HepG2 (cell line): ENCODE results near the gene S100A6. TPM values are rescaled to one million over a fixed set of nuclear protein-coding genes. Genes with fewer than 3 reads are reported as not detected.
A peak's percentile ranks its signal among the peaks of the same experiment; 100 is the strongest.

Experiments
- AGO2 ChIP-seq: fragments of 200-400 bp; formaldehyde crosslinking; optimal IDR thresholded peaks from 2 replicates; pipeline ENCODE3; 2017; ENCODE audit warnings: mild to moderate bottlenecking, low read depth, low read length, moderate library complexity
- ELF4 ChIP-seq: sonication (generic); formaldehyde crosslinking; IDR thresholded peaks from 2 replicates; pipeline ENCODE4 v1.5.0; 2020; ENCODE audit warnings: missing genetic modification reagents, mild to moderate bottlenecking, moderate library complexity, borderline replicate concordance
- FOXA1 ChIP-seq, 2 experiments: fragments of 450-650 bp in 1 of 2; sonication (generic) in 1 of 2; formaldehyde crosslinking in 1 of 2; IDR thresholded peaks; 2 replicates each; pipeline versions ENCODE4 v1.4.0 to v1.6.1; 2016 to 2020; ENCODE audit warnings: missing genetic modification reagents in 1 of 2
- NFIB ChIP-seq: sonication (generic); formaldehyde crosslinking; IDR thresholded peaks from 2 replicates; pipeline ENCODE4 v1.9.0; 2021; ENCODE audit warnings: missing genetic modification reagents, mild to moderate bottlenecking, borderline replicate concordance
- NRL ChIP-seq: sonication (generic); formaldehyde crosslinking; IDR thresholded peaks from 2 replicates; pipeline ENCODE4 v1.5.0; 2020; ENCODE audit warnings: missing genetic modification reagents, mild to moderate bottlenecking, moderate library complexity, borderline replicate concordance
- PTBP1 ChIP-seq: fragments of 200-400 bp; formaldehyde crosslinking; IDR thresholded peaks from 2 replicates; pipeline ENCODE4 v1.6.1; 2018; ENCODE audit warnings: low read length, low read depth; ENCODE audit not compliant: poor library complexity, severe bottlenecking
- RBFOX2 ChIP-seq: fragments of 200-400 bp; formaldehyde crosslinking; IDR thresholded peaks from 2 replicates; pipeline ENCODE4 v1.6.1; 2017; ENCODE audit warnings: low read depth, mild to moderate bottlenecking, low read length
- SOX13 ChIP-seq, 3 experiments: fragments of 450-650 bp in 1 of 3; sonication (generic) in 1 of 3; formaldehyde crosslinking in 1 of 3; IDR thresholded peaks in 2 of 3; conservative IDR thresholded peaks in 1 of 3; 2 replicates each; pipeline versions ENCODE4 v1.5.0 to v1.6.1; 2016 to 2020; ENCODE audit warnings: antibody characterized with exemption in 1 of 3, mild to moderate bottlenecking in 1 of 3, missing compliant biosample characterization in 1 of 3, missing genetic modification reagents in 1 of 3, moderate library complexity in 1 of 3
- TBP ChIP-seq: sonication (generic); formaldehyde crosslinking; IDR thresholded peaks from 2 replicates; pipeline ENCODE4 v1.5.0; 2020; ENCODE audit warnings: missing genetic modification reagents
- YEATS4 ChIP-seq: sonication (generic); formaldehyde crosslinking; IDR thresholded peaks from 2 replicates; pipeline ENCODE4 v1.4.0; 2020; ENCODE audit warnings: missing genetic modification reagents, borderline replicate concordance
- ZNF180 ChIP-seq: sonication (generic); formaldehyde crosslinking; IDR thresholded peaks from 2 replicates; pipeline ENCODE4 v1.4.0; 2020; ENCODE audit warnings: low read depth, missing genetic modification reagents, borderline replicate concordance
- ZNF232 ChIP-seq: sonication (generic); formaldehyde crosslinking; IDR thresholded peaks from 2 replicates; pipeline ENCODE4 v1.4.0; 2020; ENCODE audit warnings: missing genetic modification reagents, borderline replicate concordance
- ZNF335 ChIP-seq: sonication (generic); formaldehyde crosslinking; IDR thresholded peaks from 2 replicates; pipeline ENCODE4 v1.4.0; 2020; ENCODE audit warnings: missing genetic modification reagents
- polyA plus RNA-seq, 8 experiments: library from polyadenylated mRNA; depleted of rRNA in 3 of 8; stranded (reverse) in 7 of 8; unstranded in 1 of 8; fragments of >200 nt; fragmentation: Illumina TruSeq in 4 of 8; extraction: Trizol in 4 of 8; gene quantifications; 2 replicates each; pipeline versions ENCODE4 v1.2.1 to v1.2.3, GENCODE V29; 2011 to 2016; ENCODE audit warnings: low read depth in 4 of 8, missing spikeins in 1 of 8, mixed read lengths in 1 of 8; ENCODE audit not compliant: insufficient read depth in 1 of 8
- total RNA-seq, 5 experiments: library from RNA; depleted of rRNA; stranded (reverse); fragments of >200 nt; fragmentation: Illumina TruSeq; extraction: Trizol; gene quantifications; 2 replicates each; pipeline ENCODE4 v1.2.3, GENCODE V29; 2016; ENCODE audit warnings: low read depth in 1 of 5
- TF ChIP-seq, protein P1 (sequence below): sonication (generic); formaldehyde crosslinking; IDR thresholded peaks from 2 replicates; pipeline ENCODE4 v1.4.0; 2020; ENCODE audit warnings: missing genetic modification reagents
- TF ChIP-seq, protein P2 (sequence below): IDR thresholded peaks from 2 replicates; pipeline ENCODE4 v1.6.1; 2016; ENCODE audit warnings: missing genetic modification reagents, missing compliant biosample characterization
- TF ChIP-seq, protein P3 (sequence below): IDR thresholded peaks from 2 replicates; pipeline ENCODE4 v1.6.1; 2018; ENCODE audit warnings: missing genetic modification reagents, mild to moderate bottlenecking, missing compliant biosample characterization
- TF ChIP-seq, protein P4 (sequence below): sonication (generic); formaldehyde crosslinking; IDR thresholded peaks from 2 replicates; pipeline ENCODE4 v1.4.0; 2020; ENCODE audit warnings: missing genetic modification reagents, borderline replicate concordance
- TF ChIP-seq, protein P5 (sequence below): sonication (generic); formaldehyde crosslinking; IDR thresholded peaks from 2 replicates; pipeline ENCODE4 v1.5.0; 2020; ENCODE audit warnings: missing genetic modification reagents

The S100A6 gene
- total and polyA plus RNA-seq, 2 of the 13 experiments (the other 11 are each of a cell fraction or from before 2014, with no cell fraction given): 72.9 to 85.0 TPM

DNA sequence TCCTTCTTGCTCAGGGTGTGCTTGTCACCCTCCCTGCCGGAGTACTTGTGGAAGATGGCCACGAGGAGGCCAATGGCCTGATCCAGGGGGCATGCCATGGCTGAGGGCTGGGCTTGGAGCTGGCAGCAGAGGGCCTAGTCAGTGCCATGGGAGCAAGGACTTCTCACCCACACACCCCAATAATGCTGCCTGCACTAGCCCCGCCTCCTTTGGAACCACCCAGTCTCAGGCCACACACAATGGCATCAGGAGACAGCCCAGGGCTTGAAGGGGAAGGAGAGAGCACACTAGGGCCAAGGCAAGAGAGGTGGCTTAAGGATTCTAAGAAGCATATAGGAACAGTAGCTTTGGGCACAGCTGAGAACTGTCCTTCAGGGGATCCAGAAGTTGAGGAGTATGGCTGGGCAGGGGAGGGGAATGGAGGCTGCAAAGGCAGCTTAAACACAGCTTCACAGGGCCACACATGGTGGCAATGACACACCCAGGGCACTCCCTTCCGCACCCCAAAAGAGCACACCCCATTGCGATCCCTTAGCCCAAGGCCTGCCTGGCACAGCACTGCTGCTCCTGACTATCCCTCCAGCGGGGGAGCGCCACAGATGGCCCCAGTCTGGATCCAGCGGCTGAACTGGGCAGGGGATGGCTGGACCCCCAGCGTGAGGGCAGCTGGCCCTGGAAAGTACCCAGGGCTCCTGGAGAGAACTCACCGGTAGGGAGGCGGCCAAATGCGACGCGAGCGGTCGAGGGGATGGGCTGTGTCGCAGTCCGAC, at the start of gene S100A6 (continued):
- TF ChIP-seq, protein P1, sequence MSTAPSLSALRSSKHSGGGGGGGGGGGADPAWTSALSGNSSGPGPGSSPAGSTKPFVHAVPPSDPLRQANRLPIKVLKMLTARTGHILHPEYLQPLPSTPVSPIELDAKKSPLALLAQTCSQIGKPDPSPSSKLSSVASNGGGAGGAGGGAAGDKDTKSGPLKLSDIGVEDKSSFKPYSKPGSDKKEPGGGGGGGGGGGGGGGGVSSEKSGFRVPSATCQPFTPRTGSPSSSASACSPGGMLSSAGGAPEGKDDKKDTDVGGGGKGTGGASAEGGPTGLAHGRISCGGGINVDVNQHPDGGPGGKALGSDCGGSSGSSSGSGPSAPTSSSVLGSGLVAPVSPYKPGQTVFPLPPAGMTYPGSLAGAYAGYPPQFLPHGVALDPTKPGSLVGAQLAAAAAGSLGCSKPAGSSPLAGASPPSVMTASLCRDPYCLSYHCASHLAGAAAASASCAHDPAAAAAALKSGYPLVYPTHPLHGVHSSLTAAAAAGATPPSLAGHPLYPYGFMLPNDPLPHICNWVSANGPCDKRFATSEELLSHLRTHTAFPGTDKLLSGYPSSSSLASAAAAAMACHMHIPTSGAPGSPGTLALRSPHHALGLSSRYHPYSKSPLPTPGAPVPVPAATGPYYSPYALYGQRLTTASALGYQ (CRISPR knock-in tag): no peak
- no peak for TF ChIP-seq NFIB (CRISPR knock-in tag)
- TF ChIP-seq AGO2: peak; percentile 10
- TF ChIP-seq PTBP1: no peak
- TF ChIP-seq TBP (CRISPR knock-in tag): no peak
- 0 out of 2 replicates have a peak, but pooled peaks have one; percentile 21 for TF ChIP-seq NRL (CRISPR knock-in tag)
- no peak for TF ChIP-seq YEATS4
- TF ChIP-seq, protein P2, sequence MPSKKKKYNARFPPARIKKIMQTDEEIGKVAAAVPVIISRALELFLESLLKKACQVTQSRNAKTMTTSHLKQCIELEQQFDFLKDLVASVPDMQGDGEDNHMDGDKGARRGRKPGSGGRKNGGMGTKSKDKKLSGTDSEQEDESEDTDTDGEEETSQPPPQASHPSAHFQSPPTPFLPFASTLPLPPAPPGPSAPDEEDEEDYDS (CRISPR knock-in tag): no peak
- TF ChIP-seq, protein P3, sequence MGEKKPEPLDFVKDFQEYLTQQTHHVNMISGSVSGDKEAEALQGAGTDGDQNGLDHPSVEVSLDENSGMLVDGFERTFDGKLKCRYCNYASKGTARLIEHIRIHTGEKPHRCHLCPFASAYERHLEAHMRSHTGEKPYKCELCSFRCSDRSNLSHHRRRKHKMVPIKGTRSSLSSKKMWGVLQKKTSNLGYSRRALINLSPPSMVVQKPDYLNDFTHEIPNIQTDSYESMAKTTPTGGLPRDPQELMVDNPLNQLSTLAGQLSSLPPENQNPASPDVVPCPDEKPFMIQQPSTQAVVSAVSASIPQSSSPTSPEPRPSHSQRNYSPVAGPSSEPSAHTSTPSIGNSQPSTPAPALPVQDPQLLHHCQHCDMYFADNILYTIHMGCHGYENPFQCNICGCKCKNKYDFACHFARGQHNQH (CRISPR knock-in tag): no peak
- TF ChIP-seq FOXA1 (IDR thresholded peaks at IDR 0.05): no peak
- no peak for TF ChIP-seq FOXA1 (CRISPR knock-in tag; IDR thresholded peaks at IDR 0.05)
- TF ChIP-seq, protein P4, sequence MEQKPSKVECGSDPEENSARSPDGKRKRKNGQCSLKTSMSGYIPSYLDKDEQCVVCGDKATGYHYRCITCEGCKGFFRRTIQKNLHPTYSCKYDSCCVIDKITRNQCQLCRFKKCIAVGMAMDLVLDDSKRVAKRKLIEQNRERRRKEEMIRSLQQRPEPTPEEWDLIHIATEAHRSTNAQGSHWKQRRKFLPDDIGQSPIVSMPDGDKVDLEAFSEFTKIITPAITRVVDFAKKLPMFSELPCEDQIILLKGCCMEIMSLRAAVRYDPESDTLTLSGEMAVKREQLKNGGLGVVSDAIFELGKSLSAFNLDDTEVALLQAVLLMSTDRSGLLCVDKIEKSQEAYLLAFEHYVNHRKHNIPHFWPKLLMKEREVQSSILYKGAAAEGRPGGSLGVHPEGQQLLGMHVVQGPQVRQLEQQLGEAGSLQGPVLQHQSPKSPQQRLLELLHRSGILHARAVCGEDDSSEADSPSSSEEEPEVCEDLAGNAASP (CRISPR knock-in tag): no peak
- TF ChIP-seq ZNF232 (CRISPR knock-in tag): no peak
- TF ChIP-seq, protein P5, sequence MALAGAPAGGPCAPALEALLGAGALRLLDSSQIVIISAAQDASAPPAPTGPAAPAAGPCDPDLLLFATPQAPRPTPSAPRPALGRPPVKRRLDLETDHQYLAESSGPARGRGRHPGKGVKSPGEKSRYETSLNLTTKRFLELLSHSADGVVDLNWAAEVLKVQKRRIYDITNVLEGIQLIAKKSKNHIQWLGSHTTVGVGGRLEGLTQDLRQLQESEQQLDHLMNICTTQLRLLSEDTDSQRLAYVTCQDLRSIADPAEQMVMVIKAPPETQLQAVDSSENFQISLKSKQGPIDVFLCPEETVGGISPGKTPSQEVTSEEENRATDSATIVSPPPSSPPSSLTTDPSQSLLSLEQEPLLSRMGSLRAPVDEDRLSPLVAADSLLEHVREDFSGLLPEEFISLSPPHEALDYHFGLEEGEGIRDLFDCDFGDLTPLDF: no peak
- TF ChIP-seq ZNF335 (CRISPR knock-in tag): no peak
- peak; percentile 73 for TF ChIP-seq RBFOX2
- TF ChIP-seq ZNF180: no peak
- TF ChIP-seq ELF4 (CRISPR knock-in tag): no peak
- TF ChIP-seq SOX13 (IDR thresholded peaks at IDR 0.05): no peak
- no peak for TF ChIP-seq SOX13 (CRISPR knock-in tag; conservative IDR thresholded peaks at IDR 0.05 in 1 of 2, IDR thresholded peaks at IDR 0.05 in 1 of 2)
